Hepatocyte (in vitro differentiated cells): ENCODE results near the gene FAM89B.

ENCODE experiments used
- CTCF ChIP-seq: fragments of 200-600 bp; sonication (generic); IDR thresholded peaks from 2 replicates; pipeline ENCODE4 v1.5.1; 2016; ENCODE audit warnings: antibody characterized with exemption, mild to moderate bottlenecking; ENCODE audit not compliant: poor library complexity
- EZH2 ChIP-seq: fragments of 200-600 bp; sonication (generic); IDR thresholded peaks from 2 replicates; pipeline ENCODE4 v1.6.1; 2016; ENCODE audit warnings: antibody characterized with exemption, mild to moderate bottlenecking, borderline replicate concordance
- EZH2phosphoT487 ChIP-seq: fragments of 200-600 bp; sonication (generic); IDR thresholded peaks from one replicate; pipeline ENCODE4 v1.6.1; 2018; ENCODE audit warnings: antibody characterized with exemption, mild to moderate bottlenecking, low read depth, moderate library complexity; ENCODE audit not compliant: unreplicated experiment, severe bottlenecking

- TF ChIP-seq CTCF (no peak), EZH2 (no peak), EZH2phosphoT487 (no peak)
Measured at GRCh38 chr11:65613091-65613928, 41.0 kb downstream of the FAM89B start.
